ENCODE data around the gene PRKN. TPM values are rescaled to one million over a fixed set of nuclear protein-coding genes. Genes with fewer than 3 reads are reported as not detected.

Gene PRKN
- total RNA-seq, 2 donors from 2014 or later, result 10.7 to 21.2 TPM

DNA sequence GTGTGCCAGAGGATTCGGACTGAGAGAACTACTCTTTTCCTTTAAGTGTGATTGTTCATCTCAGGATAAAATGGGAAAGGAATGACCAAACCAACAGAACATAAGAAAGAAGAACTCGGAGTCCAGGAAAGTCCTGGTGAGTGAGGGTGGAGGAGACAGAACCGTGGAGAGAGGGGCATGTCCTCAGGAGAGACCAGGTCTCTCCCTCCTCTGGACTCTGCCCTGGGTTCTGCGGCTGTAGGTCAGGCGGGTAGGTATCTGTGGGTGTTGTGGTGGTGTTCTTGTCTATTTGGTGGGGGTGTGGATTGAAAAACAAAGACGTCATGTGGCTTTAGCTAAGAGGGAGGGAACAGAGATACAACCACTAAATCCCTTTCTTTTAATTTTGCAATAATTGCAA, 1424.6 kb downstream of the PRKN start:
- WGBS, result 93% methylated on average over 6 of the region's 6 CpGs
- no peak for DNase-seq (ENCODE audit: low spot score)
- TF ChIP-seq, protein P1, sequence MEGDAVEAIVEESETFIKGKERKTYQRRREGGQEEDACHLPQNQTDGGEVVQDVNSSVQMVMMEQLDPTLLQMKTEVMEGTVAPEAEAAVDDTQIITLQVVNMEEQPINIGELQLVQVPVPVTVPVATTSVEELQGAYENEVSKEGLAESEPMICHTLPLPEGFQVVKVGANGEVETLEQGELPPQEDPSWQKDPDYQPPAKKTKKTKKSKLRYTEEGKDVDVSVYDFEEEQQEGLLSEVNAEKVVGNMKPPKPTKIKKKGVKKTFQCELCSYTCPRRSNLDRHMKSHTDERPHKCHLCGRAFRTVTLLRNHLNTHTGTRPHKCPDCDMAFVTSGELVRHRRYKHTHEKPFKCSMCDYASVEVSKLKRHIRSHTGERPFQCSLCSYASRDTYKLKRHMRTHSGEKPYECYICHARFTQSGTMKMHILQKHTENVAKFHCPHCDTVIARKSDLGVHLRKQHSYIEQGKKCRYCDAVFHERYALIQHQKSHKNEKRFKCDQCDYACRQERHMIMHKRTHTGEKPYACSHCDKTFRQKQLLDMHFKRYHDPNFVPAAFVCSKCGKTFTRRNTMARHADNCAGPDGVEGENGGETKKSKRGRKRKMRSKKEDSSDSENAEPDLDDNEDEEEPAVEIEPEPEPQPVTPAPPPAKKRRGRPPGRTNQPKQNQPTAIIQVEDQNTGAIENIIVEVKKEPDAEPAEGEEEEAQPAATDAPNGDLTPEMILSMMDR (IDR thresholded peaks at IDR 0.05), result no peak
- TF ChIP-seq POLR2A (IDR thresholded peaks at IDR 0.05), result no peak
- no peak for TF ChIP-seq POLR2AphosphoS5 (IDR thresholded peaks at IDR 0.05)
- Histone ChIP-seq H3K4me1 (replicated peaks) (no peaks in the 10 kb centered on the region), H3K27me3 (replicated peaks; ENCODE audit: insufficient read depth) (no peaks in the 10 kb centered on the region), H3K9me3 (no peaks in the 10 kb centered on the region), H3K4me3 (no peak overlapping the region), H3K36me3 (no peaks in the 10 kb centered on the region), H3K27ac (no peak overlapping the region)
- intact Hi-C loops (cut with DNase I), result no loop called here

GRCh38 chr6:161301338-161301737, 1426.2 kb downstream of the PRKN start:
- no peak overlapping the region for H3K27ac ChIP-seq
- TF ChIP-seq POLR2A (IDR thresholded peaks at IDR 0.05) (no peak), POLR2AphosphoS5 (IDR thresholded peaks at IDR 0.05) (no peak)
- TF ChIP-seq, protein P1 (IDR thresholded peaks at IDR 0.05), result no peak
- H3K9me3 ChIP-seq, result no peaks in the 10 kb centered on the region
- H3K36me3 ChIP-seq, result no peaks in the 10 kb centered on the region
- H3K27me3 ChIP-seq (replicated peaks; ENCODE audit: insufficient read depth), result no peaks in the 10 kb centered on the region
- 16% methylated on average over 2 of the region's 2 CpGs for WGBS
- no peak for DNase-seq (ENCODE audit: low spot score)
- H3K4me1 ChIP-seq (replicated peaks), result no peaks in the 10 kb centered on the region
- intact Hi-C loops (cut with DNase I), result no loop called here
- no peak overlapping the region for H3K4me3 ChIP-seq

DNA sequence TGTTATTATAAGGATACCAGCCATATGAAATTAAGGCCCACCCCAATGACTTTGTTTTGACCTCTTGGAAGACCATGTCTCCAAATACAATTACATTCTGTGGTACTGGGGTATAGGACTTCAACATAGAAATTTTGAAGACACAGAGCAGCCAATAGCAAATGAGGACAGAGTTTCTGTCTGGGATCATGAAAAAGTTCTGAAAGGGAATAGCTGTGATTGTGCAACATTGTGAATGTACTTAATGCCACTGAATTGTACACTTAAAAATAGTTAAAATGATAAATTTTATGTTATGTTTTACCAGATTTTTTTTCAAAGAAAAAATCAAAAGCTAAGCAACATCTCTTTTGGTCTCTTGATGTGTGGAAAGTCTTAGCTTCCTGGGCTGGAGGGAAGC, 1426.7 kb downstream of the PRKN start:
- H3K4me3 ChIP-seq, result no peak overlapping the region
- intact Hi-C loops (cut with DNase I), result no loop called here
- TF ChIP-seq POLR2AphosphoS5 (IDR thresholded peaks at IDR 0.05) (no peak), POLR2A (IDR thresholded peaks at IDR 0.05) (no peak)
- TF ChIP-seq, protein P1 (IDR thresholded peaks at IDR 0.05), result no peak
- no peaks in the 10 kb centered on the region for H3K27me3 ChIP-seq (replicated peaks; ENCODE audit: insufficient read depth)
- H3K27ac ChIP-seq, result no peak overlapping the region
- no peaks in the 10 kb centered on the region for H3K36me3 ChIP-seq
- no peak for DNase-seq (ENCODE audit: low spot score)
- H3K4me1 ChIP-seq (replicated peaks), result no peaks in the 10 kb centered on the region
- no peaks in the 10 kb centered on the region for H3K9me3 ChIP-seq

DNA sequence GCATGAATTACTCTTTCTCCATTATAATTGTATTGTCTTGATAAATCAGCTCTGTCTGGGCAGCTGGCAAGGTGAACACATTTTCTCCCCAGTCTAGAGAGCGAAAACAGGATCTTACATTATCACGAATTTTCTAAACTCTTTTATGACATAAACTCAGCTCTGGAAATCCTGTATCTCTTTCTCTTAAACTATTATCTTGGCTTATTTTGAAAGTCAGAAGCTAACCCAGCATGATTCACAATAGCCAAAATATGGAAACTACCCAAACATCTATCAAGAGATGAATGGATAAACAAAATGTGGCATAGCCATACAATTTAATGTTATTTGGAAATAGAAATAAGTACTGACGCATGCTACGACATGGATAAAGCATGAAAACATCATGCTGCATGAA, 1427.8 kb downstream of the PRKN start:
- Histone ChIP-seq H3K9me3 (no peaks in the 10 kb centered on the region), H3K4me3 (no peak overlapping the region), H3K36me3 (no peaks in the 10 kb centered on the region), H3K27me3 (replicated peaks; ENCODE audit: insufficient read depth) (no peaks in the 10 kb centered on the region), H3K27ac (no peak overlapping the region), H3K4me1 (replicated peaks) (no peaks in the 10 kb centered on the region)
- intact Hi-C loops (cut with DNase I), result no loop called here
- TF ChIP-seq POLR2AphosphoS5 (IDR thresholded peaks at IDR 0.05) (no peak), POLR2A (IDR thresholded peaks at IDR 0.05) (no peak)
- TF ChIP-seq, protein P1 (IDR thresholded peaks at IDR 0.05), result no peak
- WGBS, result 92% methylated on average over 4 of the region's 4 CpGs
- DNase-seq (ENCODE audit: low spot score), result no peak

Other genes with a start within 250 kb of the PRKN start
- 10 to 100 TPM in 1 of 2 donors, 1 to 10 TPM in 1; 2.9 to 63.8 TPM for gene PACRG, start 208 bp upstream of the PRKN start, total RNA-seq